ENCODE measurements around the gene SPARC.

The SPARC gene

GRCh38 chr5:151673421-151673820, 13.3 kb downstream of the SPARC start:
- no peak for TF ChIP-seq CTCF (IDR thresholded peaks at IDR 0.05; ENCODE audit: borderline replicate concordance, insufficient read depth, low read depth, low read length)
- H3K4me3 ChIP-seq (ENCODE audit: low read depth, low read length): no peak overlapping the region

GRCh38 chr5:151672516-151672915, 14.2 kb downstream of the SPARC start:
- H3K4me3 ChIP-seq (ENCODE audit: low read depth, low read length): no peak overlapping the region
- TF ChIP-seq CTCF (IDR thresholded peaks at IDR 0.05; ENCODE audit: borderline replicate concordance, insufficient read depth, low read depth, low read length): no peak

- H3K4me3 ChIP-seq (ENCODE audit: low read depth, low read length): no peak overlapping the region
Observed at GRCh38 chr5:151671950-151672349, 14.8 kb downstream of the SPARC start.

GRCh38 chr5:151670953-151671636, 15.6 kb downstream of the SPARC start:
- no peak for TF ChIP-seq CTCF (IDR thresholded peaks at IDR 0.05; ENCODE audit: borderline replicate concordance, insufficient read depth, low read depth, low read length)
- H3K4me3 ChIP-seq (ENCODE audit: low read depth, low read length): no peak overlapping the region

More at GRCh38 chr5:151671950-151672349, 14.8 kb downstream of the SPARC start:
- no peak for TF ChIP-seq CTCF (IDR thresholded peaks at IDR 0.05; ENCODE audit: borderline replicate concordance, insufficient read depth, low read depth, low read length)

- no peak overlapping the region for H3K4me3 ChIP-seq (ENCODE audit: low read depth, low read length)
- TF ChIP-seq CTCF (IDR thresholded peaks at IDR 0.05; ENCODE audit: borderline replicate concordance, insufficient read depth, low read depth, low read length): no peak
Observed at GRCh38 chr5:151670083-151670686, 16.5 kb downstream of the SPARC start.

- H3K4me3 ChIP-seq (ENCODE audit: low read depth, low read length): no peak overlapping the region
- TF ChIP-seq CTCF (IDR thresholded peaks at IDR 0.05; ENCODE audit: borderline replicate concordance, insufficient read depth, low read depth, low read length): no peak
Observed at GRCh38 chr5:151667083-151667482, 19.6 kb downstream of the SPARC start.

- no peak for TF ChIP-seq CTCF (IDR thresholded peaks at IDR 0.05; ENCODE audit: borderline replicate concordance, insufficient read depth, low read depth, low read length)
- H3K4me3 ChIP-seq (ENCODE audit: low read depth, low read length): no peak overlapping the region
Observed at GRCh38 chr5:151665613-151666012, 21.1 kb downstream of the SPARC start.
